HEK293 (cell line): ENCODE results near the gene GIGYF1.

Source experiments
- CTCF ChIA-PET: fragments of 350-600 bp; formaldehyde crosslinking; extraction: SDS; loops from one replicate; lab custom pipeline; 2021; ENCODE audit warnings: antibody characterized with exemption; lab: Yijun Ruan, JAX
- POLR2A ChIA-PET: fragments of 300-600 bp; formaldehyde crosslinking; extraction: SDS; loops from one replicate; lab custom pipeline; 2020; ENCODE audit warnings: antibody characterized with exemption, inconsistent platforms; lab: Yijun Ruan, JAX
- H3K27ac ChIP-seq: fragments of 200-500 bp; sonication (Bioruptor generic); 2 replicates; pipeline ENCODE4 v1.5.1; 2014; ENCODE audit warnings: low read depth, low read length, control low read depth, inconsistent platforms; ENCODE audit errors: extremely low read depth
- H3K36me3 ChIP-seq, 2 experiments: fragments of 200-500 bp in 1 of 2; sonication (Bioruptor generic) in 1 of 2; 1 replicate in 1 of 2; 2 replicates in 1 of 2; pipeline ENCODE4 v1.5.1; 2014 to 2017; ENCODE audit warnings: inconsistent platforms in 2 of 2, low read length in 2 of 2; ENCODE audit not compliant: control insufficient read depth in 2 of 2, insufficient read depth in 1 of 2
- H3K4me1 ChIP-seq: fragments of 200-500 bp; sonication (Bioruptor generic); 2 replicates; pipeline ENCODE4 v1.5.1; 2014; ENCODE audit warnings: mild to moderate bottlenecking, low read length, inconsistent platforms; ENCODE audit not compliant: control insufficient read depth, insufficient read depth
- H3K4me3 ChIP-seq: 2 replicates; pipeline ENCODE4 v1.5.1; 2011; ENCODE audit warnings: low read depth, mild to moderate bottlenecking, control low read depth, low read length, moderate library complexity
- H3K9me3 ChIP-seq: fragments of 200-500 bp; sonication (Bioruptor generic); 2 replicates; pipeline ENCODE4 v1.5.1; 2014; ENCODE audit warnings: low read depth, low read length, inconsistent platforms; ENCODE audit not compliant: control insufficient read depth, insufficient read depth
- MZF1 ChIP-seq: fragments of 450-650 bp; formaldehyde crosslinking; IDR thresholded peaks from 2 replicates; pipeline ENCODE4 v1.5.1; 2017; ENCODE audit warnings: missing biosample characterization, missing genetic modification characterization, borderline replicate concordance
- SALL2 ChIP-seq: fragments of 450-650 bp; formaldehyde crosslinking; IDR thresholded peaks from 2 replicates; pipeline ENCODE4 v1.5.0; 2017; ENCODE audit warnings: missing biosample characterization, mild to moderate bottlenecking, missing genetic modification characterization, borderline replicate concordance
- SCRT1 ChIP-seq: fragments of 450-650 bp; formaldehyde crosslinking; IDR thresholded peaks from 2 replicates; pipeline ENCODE4 v1.5.1; 2016; ENCODE audit warnings: missing biosample characterization, missing genetic modification characterization, borderline replicate concordance
- SP2 ChIP-seq: fragments of 450-650 bp; formaldehyde crosslinking; IDR thresholded peaks from 2 replicates; pipeline ENCODE4 v1.5.1; 2016; ENCODE audit warnings: missing biosample characterization, missing genetic modification characterization
- SP7 ChIP-seq: fragments of 450-650 bp; formaldehyde crosslinking; IDR thresholded peaks from 2 replicates; pipeline ENCODE4 v1.5.1; 2016; ENCODE audit warnings: missing biosample characterization, missing genetic modification characterization
- WT1 ChIP-seq: fragments of 450-650 bp; formaldehyde crosslinking; IDR thresholded peaks from 2 replicates; pipeline ENCODE4 v1.5.1; 2016; ENCODE audit warnings: missing biosample characterization, missing genetic modification characterization
- ZBTB1 ChIP-seq: fragments of 450-650 bp; formaldehyde crosslinking; IDR thresholded peaks from 2 replicates; pipeline ENCODE4 v1.5.1; 2016; ENCODE audit warnings: missing biosample characterization, missing genetic modification characterization
- ZBTB17 ChIP-seq: fragments of 450-650 bp; formaldehyde crosslinking; IDR thresholded peaks from 2 replicates; pipeline ENCODE4 v1.5.1; 2016; ENCODE audit warnings: missing biosample characterization, missing genetic modification characterization
- ZFHX2 ChIP-seq: fragments of 450-650 bp; formaldehyde crosslinking; conservative IDR thresholded peaks from 2 replicates; pipeline ENCODE4 v1.5.1; 2016; ENCODE audit warnings: missing biosample characterization, missing genetic modification characterization
- ZNF112 ChIP-seq: fragments of 450-650 bp; formaldehyde crosslinking; IDR thresholded peaks from 2 replicates; pipeline ENCODE4 v1.5.0; 2017; ENCODE audit warnings: missing biosample characterization, missing genetic modification characterization
- ZNF211 ChIP-seq: fragments of 450-650 bp; formaldehyde crosslinking; IDR thresholded peaks from 2 replicates; pipeline ENCODE4 v1.5.1; 2016; ENCODE audit warnings: low read depth, missing biosample characterization, missing genetic modification characterization
- ZNF221 ChIP-seq: fragments of 450-650 bp; formaldehyde crosslinking; IDR thresholded peaks from 2 replicates; pipeline ENCODE4 v1.5.1; 2017; ENCODE audit warnings: missing biosample characterization, missing genetic modification characterization, borderline replicate concordance
- ZNF324 ChIP-seq: fragments of 450-650 bp; formaldehyde crosslinking; IDR thresholded peaks from 2 replicates; pipeline ENCODE4 v1.5.1; 2016; ENCODE audit warnings: missing biosample characterization, missing genetic modification characterization
- ZNF48 ChIP-seq: fragments of 450-650 bp; formaldehyde crosslinking; IDR thresholded peaks from 2 replicates; pipeline ENCODE4 v1.5.1; 2016; ENCODE audit warnings: missing biosample characterization, missing genetic modification characterization
- ZNF600 ChIP-seq: fragments of 450-650 bp; formaldehyde crosslinking; IDR thresholded peaks from 2 replicates; pipeline ENCODE4 v1.5.1; 2016; ENCODE audit warnings: missing biosample characterization, missing genetic modification characterization
- ZNF837 ChIP-seq: fragments of 450-650 bp; formaldehyde crosslinking; IDR thresholded peaks from 2 replicates; pipeline ENCODE4 v1.5.1; 2016; ENCODE audit warnings: missing biosample characterization, missing genetic modification characterization
- TF ChIP-seq, protein P1 (sequence below): fragments of 450-650 bp; formaldehyde crosslinking; IDR thresholded peaks from 2 replicates; pipeline ENCODE4 v1.5.1; 2016; ENCODE audit warnings: missing biosample characterization, missing genetic modification characterization, borderline replicate concordance
- TF ChIP-seq, protein P2 (sequence below): fragments of 450-650 bp; formaldehyde crosslinking; IDR thresholded peaks from 2 replicates; pipeline ENCODE4 v1.5.1; 2016; ENCODE audit warnings: missing biosample characterization, missing genetic modification characterization, low read depth
- TF ChIP-seq, protein P3 (sequence below): fragments of 450-650 bp; formaldehyde crosslinking; IDR thresholded peaks from 2 replicates; pipeline ENCODE4 v1.5.1; 2016; ENCODE audit warnings: missing biosample characterization, missing genetic modification characterization
- TF ChIP-seq, protein P4 (sequence below): fragments of 450-650 bp; formaldehyde crosslinking; IDR thresholded peaks from 2 replicates; pipeline ENCODE4 v1.5.1; 2016; ENCODE audit warnings: missing biosample characterization, missing genetic modification characterization, borderline replicate concordance
- TF ChIP-seq, protein P5 (sequence below): fragments of 450-650 bp; formaldehyde crosslinking; IDR thresholded peaks from 2 replicates; pipeline ENCODE4 v1.5.1; 2016; ENCODE audit warnings: missing biosample characterization, missing genetic modification characterization
- TF ChIP-seq, protein P6 (sequence below): fragments of 450-650 bp; formaldehyde crosslinking; IDR thresholded peaks from 2 replicates; pipeline ENCODE4 v1.5.1; 2016; ENCODE audit warnings: missing biosample characterization, missing genetic modification characterization
- TF ChIP-seq, protein P7 (sequence below): fragments of 450-650 bp; formaldehyde crosslinking; IDR thresholded peaks from 2 replicates; pipeline ENCODE4 v1.5.1; 2016; ENCODE audit warnings: missing biosample characterization, missing genetic modification characterization

Gene GIGYF1

DNA sequence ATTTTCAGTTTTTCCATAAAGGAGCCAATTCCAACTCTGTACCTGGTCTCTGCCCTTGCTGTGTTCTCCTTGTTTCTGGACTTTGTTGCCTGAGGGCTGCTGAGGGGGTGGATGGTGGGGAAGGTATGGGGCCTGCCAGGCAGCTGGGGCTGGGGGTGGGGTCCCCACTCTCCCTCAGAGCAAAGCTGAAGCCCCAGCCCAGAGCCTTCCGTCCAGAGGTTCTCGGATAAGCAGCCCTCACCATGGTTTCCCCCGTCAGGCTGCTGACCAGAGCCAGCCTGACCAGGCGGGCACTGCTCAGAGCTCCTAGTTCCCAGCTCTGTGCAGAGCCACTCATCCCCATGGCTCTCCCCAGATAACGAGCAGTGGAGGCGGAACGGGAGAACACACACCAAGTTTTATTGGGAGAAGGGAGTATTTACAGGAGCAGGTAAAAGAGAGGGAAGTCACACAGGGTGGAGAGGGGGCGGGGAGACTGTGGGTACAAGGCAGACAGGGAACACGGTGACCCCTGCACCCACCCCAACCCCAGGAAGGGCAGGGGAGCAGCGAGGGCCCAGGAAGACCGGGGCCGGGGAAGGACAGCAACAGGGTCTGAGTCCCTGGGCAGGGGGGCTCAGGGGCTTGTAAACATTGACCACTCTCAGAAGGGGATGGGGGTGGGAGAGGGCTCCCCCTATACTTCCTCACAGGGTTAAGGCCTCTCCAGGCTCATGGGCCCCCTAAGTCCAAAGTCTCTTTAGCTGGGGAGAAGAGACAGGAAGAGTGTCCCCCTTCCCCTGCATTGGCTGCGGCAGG, 14.7 kb downstream of the GIGYF1 start:
- Histone ChIP-seq H3K4me3 (no peak overlapping the region), H3K27ac (peak overlapping the region; percentile 49; the same call in 1 of the 2 replicates), H3K9me3 (no peaks in the 10 kb centered on the region), H3K4me1 (peaks cover 6% of the 10 kb centered on the region; the same call in 1 of the 2 replicates), H3K36me3 (peaks cover 0 to 72% of the 10 kb centered on the region in 2 experiments; a peak in 2 of 3 replicates)
- ChIA-PET CTCF (interaction anchor here (8.4 kb wide), 1 partner anchor 12 kb away, joined by 77 read pairs; no protein-coding TSS in a partner anchor), POLR2A (interaction anchor here (1.0 to 1.6 kb wide), 3 partner anchors 14 to 93 kb away, joined by 3 to 7 read pairs (median 3); partner anchors contain the start of genes FBXO24, LRCH4 and MOSPD3)
- no peak for TF ChIP-seq ZNF211
- TF ChIP-seq SALL2 (tag by site-specific recombination): no peak
- TF ChIP-seq ZFHX2 (tag by site-specific recombination): peak; percentile 80
- no peak for TF ChIP-seq ZNF221 (tag by site-specific recombination)
- peak; percentile 55 for TF ChIP-seq ZBTB17
- TF ChIP-seq ZNF112 (tag by site-specific recombination): no peak
- no peak for TF ChIP-seq ZBTB1 (tag by site-specific recombination)
- peak; percentile 91 for TF ChIP-seq WT1 (tag by site-specific recombination)
- TF ChIP-seq MZF1 (tag by site-specific recombination): no peak
- TF ChIP-seq, protein P1, sequence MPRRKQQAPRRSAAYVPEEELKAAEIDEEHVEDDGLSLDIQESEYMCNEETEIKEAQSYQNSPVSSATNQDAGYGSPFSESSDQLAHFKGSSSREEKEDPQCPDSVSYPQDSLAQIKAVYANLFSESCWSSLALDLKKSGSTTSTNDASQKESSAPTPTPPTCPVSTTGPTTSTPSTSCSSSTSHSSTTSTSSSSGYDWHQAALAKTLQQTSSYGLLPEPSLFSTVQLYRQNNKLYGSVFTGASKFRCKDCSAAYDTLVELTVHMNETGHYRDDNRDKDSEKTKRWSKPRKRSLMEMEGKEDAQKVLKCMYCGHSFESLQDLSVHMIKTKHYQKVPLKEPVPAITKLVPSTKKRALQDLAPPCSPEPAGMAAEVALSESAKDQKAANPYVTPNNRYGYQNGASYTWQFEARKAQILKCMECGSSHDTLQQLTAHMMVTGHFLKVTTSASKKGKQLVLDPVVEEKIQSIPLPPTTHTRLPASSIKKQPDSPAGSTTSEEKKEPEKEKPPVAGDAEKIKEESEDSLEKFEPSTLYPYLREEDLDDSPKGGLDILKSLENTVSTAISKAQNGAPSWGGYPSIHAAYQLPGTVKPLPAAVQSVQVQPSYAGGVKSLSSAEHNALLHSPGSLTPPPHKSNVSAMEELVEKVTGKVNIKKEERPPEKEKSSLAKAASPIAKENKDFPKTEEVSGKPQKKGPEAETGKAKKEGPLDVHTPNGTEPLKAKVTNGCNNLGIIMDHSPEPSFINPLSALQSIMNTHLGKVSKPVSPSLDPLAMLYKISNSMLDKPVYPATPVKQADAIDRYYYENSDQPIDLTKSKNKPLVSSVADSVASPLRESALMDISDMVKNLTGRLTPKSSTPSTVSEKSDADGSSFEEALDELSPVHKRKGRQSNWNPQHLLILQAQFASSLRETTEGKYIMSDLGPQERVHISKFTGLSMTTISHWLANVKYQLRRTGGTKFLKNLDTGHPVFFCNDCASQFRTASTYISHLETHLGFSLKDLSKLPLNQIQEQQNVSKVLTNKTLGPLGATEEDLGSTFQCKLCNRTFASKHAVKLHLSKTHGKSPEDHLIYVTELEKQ (tag by site-specific recombination): no peak
- TF ChIP-seq, protein P2, sequence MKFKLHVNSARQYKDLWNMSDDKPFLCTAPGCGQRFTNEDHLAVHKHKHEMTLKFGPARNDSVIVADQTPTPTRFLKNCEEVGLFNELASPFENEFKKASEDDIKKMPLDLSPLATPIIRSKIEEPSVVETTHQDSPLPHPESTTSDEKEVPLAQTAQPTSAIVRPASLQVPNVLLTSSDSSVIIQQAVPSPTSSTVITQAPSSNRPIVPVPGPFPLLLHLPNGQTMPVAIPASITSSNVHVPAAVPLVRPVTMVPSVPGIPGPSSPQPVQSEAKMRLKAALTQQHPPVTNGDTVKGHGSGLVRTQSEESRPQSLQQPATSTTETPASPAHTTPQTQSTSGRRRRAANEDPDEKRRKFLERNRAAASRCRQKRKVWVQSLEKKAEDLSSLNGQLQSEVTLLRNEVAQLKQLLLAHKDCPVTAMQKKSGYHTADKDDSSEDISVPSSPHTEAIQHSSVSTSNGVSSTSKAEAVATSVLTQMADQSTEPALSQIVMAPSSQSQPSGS: no peak
- TF ChIP-seq ZNF600: peak; percentile 76
- no peak for TF ChIP-seq ZNF837 (tag by site-specific recombination)
- TF ChIP-seq SP7 (tag by site-specific recombination): peak; percentile 50
- TF ChIP-seq, protein P3, sequence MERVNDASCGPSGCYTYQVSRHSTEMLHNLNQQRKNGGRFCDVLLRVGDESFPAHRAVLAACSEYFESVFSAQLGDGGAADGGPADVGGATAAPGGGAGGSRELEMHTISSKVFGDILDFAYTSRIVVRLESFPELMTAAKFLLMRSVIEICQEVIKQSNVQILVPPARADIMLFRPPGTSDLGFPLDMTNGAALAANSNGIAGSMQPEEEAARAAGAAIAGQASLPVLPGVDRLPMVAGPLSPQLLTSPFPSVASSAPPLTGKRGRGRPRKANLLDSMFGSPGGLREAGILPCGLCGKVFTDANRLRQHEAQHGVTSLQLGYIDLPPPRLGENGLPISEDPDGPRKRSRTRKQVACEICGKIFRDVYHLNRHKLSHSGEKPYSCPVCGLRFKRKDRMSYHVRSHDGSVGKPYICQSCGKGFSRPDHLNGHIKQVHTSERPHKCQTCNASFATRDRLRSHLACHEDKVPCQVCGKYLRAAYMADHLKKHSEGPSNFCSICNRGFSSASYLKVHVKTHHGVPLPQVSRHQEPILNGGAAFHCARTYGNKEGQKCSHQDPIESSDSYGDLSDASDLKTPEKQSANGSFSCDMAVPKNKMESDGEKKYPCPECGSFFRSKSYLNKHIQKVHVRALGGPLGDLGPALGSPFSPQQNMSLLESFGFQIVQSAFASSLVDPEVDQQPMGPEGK (tag by site-specific recombination): peak; percentile 58
- TF ChIP-seq, protein P4, sequence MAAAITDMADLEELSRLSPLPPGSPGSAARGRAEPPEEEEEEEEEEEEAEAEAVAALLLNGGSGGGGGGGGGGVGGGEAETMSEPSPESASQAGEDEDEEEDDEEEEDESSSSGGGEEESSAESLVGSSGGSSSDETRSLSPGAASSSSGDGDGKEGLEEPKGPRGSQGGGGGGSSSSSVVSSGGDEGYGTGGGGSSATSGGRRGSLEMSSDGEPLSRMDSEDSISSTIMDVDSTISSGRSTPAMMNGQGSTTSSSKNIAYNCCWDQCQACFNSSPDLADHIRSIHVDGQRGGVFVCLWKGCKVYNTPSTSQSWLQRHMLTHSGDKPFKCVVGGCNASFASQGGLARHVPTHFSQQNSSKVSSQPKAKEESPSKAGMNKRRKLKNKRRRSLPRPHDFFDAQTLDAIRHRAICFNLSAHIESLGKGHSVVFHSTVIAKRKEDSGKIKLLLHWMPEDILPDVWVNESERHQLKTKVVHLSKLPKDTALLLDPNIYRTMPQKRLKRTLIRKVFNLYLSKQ (tag by site-specific recombination): no peak
- TF ChIP-seq, protein P5, sequence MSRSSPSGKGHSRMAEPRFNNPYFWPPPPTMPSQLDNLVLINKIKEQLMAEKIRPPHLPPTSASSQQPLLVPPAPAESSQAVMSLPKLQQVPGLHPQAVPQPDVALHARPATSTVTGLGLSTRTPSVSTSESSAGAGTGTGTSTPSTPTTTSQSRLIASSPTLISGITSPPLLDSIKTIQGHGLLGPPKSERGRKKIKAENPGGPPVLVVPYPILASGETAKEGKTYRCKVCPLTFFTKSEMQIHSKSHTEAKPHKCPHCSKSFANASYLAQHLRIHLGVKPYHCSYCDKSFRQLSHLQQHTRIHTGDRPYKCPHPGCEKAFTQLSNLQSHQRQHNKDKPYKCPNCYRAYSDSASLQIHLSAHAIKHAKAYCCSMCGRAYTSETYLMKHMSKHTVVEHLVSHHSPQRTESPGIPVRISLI (tag by site-specific recombination): no peak
- TF ChIP-seq, protein P6, sequence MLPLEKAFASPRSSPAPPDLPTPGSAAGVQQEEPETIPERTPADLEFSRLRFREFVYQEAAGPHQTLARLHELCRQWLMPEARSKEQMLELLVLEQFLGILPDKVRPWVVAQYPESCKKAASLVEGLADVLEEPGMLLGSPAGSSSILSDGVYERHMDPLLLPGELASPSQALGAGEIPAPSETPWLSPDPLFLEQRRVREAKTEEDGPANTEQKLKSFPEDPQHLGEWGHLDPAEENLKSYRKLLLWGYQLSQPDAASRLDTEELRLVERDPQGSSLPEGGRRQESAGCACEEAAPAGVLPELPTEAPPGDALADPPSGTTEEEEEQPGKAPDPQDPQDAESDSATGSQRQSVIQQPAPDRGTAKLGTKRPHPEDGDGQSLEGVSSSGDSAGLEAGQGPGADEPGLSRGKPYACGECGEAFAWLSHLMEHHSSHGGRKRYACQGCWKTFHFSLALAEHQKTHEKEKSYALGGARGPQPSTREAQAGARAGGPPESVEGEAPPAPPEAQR (tag by site-specific recombination): no peak
- TF ChIP-seq SP2 (tag by site-specific recombination): peak; percentile 64
- no peak for TF ChIP-seq SCRT1 (tag by site-specific recombination)
- TF ChIP-seq ZNF324 (tag by site-specific recombination): no peak
- no peak for TF ChIP-seq ZNF48 (tag by site-specific recombination)
- TF ChIP-seq, protein P7, sequence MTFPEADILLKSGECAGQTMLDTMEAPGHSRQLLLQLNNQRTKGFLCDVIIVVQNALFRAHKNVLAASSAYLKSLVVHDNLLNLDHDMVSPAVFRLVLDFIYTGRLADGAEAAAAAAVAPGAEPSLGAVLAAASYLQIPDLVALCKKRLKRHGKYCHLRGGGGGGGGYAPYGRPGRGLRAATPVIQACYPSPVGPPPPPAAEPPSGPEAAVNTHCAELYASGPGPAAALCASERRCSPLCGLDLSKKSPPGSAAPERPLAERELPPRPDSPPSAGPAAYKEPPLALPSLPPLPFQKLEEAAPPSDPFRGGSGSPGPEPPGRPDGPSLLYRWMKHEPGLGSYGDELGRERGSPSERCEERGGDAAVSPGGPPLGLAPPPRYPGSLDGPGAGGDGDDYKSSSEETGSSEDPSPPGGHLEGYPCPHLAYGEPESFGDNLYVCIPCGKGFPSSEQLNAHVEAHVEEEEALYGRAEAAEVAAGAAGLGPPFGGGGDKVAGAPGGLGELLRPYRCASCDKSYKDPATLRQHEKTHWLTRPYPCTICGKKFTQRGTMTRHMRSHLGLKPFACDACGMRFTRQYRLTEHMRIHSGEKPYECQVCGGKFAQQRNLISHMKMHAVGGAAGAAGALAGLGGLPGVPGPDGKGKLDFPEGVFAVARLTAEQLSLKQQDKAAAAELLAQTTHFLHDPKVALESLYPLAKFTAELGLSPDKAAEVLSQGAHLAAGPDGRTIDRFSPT (tag by site-specific recombination): peak; percentile 43; the same call in 1 of the 2 replicates
